Adipocyte (in vitro differentiated cells): Measurements from ENCODE around the gene CLDN5.

ENCODE experiments used
- DNase-seq: peaks from one replicate; pipeline ENCODE4 v3.0.0-alpha.2; 2015; ENCODE audit warnings: low read depth
- H3K27me3 ChIP-seq: replicated peaks from 2 replicates; pipeline ENCODE4 v1.7.0; 2013; ENCODE audit warnings: mild to moderate bottlenecking, low read length, moderate library complexity; ENCODE audit not compliant: control insufficient read depth, insufficient read depth
- H3K36me3 ChIP-seq: 2 replicates; pipeline ENCODE4 v1.7.0; 2013; ENCODE audit warnings: low read length, mild to moderate bottlenecking, moderate library complexity; ENCODE audit not compliant: control insufficient read depth, insufficient read depth, severe bottlenecking
- H3K4me1 ChIP-seq: 2 replicates; pipeline ENCODE4 v1.7.0; 2013; ENCODE audit warnings: mild to moderate bottlenecking, low read length, moderate library complexity; ENCODE audit not compliant: control insufficient read depth, insufficient read depth
- H3K4me3 ChIP-seq: 2 replicates; pipeline ENCODE4 v1.7.0; 2013; ENCODE audit warnings: mild to moderate bottlenecking, low read length, moderate library complexity
- H3K9ac ChIP-seq: 2 replicates; pipeline ENCODE4 v1.7.0; 2013; ENCODE audit warnings: mild to moderate bottlenecking, low read length, moderate library complexity
- H3K9me3 ChIP-seq: 2 replicates; pipeline ENCODE4 v1.7.0; 2013; ENCODE audit warnings: mild to moderate bottlenecking, low read length, moderate library complexity; ENCODE audit not compliant: control insufficient read depth

CLDN5 gene

GRCh38 chr22:19477321-19478044 is 46.7 kb downstream of the CLDN5 start:
- Histone ChIP-seq H3K4me1 (peaks cover 33% of the 10 kb centered on the region), H3K9me3 (no peaks in the 10 kb centered on the region), H3K4me3 (peak overlapping the region; percentile 99), H3K27me3 (no peaks in the 10 kb centered on the region), H3K9ac (peak overlapping the region; percentile 96), H3K36me3 (peaks cover 27% of the 10 kb centered on the region)
- peak; percentile 54 for DNase-seq

GRCh38 chr22:19476023-19476422 is 48.2 kb downstream of the CLDN5 start:
- no peak for DNase-seq
- Histone ChIP-seq H3K9ac (peak overlapping the region; percentile 12), H3K4me1 (peaks cover 33% of the 10 kb centered on the region), H3K9me3 (no peaks in the 10 kb centered on the region), H3K27me3 (no peaks in the 10 kb centered on the region), H3K4me3 (no peak overlapping the region), H3K36me3 (peaks cover 42% of the 10 kb centered on the region)

- H3K36me3 ChIP-seq, result peaks cover 66% of the 10 kb centered on the region
- no peak overlapping the region for H3K4me3 ChIP-seq
- no peak for DNase-seq
- no peak overlapping the region for H3K9ac ChIP-seq
- peaks cover 27% of the 10 kb centered on the region for H3K4me1 ChIP-seq
- H3K9me3 ChIP-seq, result no peaks in the 10 kb centered on the region
- no peaks in the 10 kb centered on the region for H3K27me3 ChIP-seq
These were observed 50.6 kb downstream of the CLDN5 start for GRCh38 chr22:19473578-19473977.
